ENCODE results near the gene SPACA7. TPM values are rescaled to one million over a fixed set of nuclear protein-coding genes. Genes with fewer than 3 reads are reported as not detected.

The SPACA7 gene
- total and polyA plus RNA-seq, 4 donors: not detected

DNA sequence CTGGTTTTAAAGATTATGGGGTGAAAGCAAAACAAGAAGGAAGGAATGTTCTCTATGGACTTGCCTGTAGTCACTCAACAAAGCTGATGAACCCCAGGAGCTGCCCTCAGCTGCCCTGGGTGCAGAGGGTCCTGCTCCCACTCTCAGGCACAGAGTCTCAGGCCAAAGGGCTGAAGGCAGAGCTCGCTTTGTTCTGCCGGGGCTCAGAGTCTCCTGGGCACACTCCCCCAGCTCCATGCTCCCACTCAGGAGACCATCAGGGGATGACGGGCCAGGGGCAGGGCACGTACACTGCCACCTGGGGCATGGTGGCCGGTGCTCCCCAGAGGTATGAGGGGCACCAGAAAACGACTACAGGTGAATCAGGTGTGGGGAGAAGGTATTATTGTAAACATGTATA is 46.8 kb upstream of the SPACA7 start:
- TF ChIP-seq GABPA (IDR thresholded peaks at IDR 0.05 in 1 of 2, conservative IDR thresholded peaks at IDR 0.05 in 1 of 2) (no peak), TAF1 (conservative IDR thresholded peaks at IDR 0.05) (no peak), HNF4G (IDR thresholded peaks at IDR 0.05) (no peak), RXRA (IDR thresholded peaks at IDR 0.05) (no peak)
- Histone ChIP-seq H3K27ac (ENCODE audit: low read depth in 1 of 2, low read length in 2 of 2) (no peak overlapping the region), H3K9me3 (ENCODE audit: control insufficient read depth in 4 of 4, low read length in 3 of 4) (no peaks in the 10 kb centered on the region), H3K4me3 (ENCODE audit: low read depth in 1 of 3, low read length in 3 of 3) (no peak overlapping the region), H3K36me3 (ENCODE audit: control insufficient read depth in 4 of 4, insufficient read depth in 3 of 4, low read depth in 1 of 4, low read length in 3 of 4) (no peaks in the 10 kb centered on the region), H3K27me3 (ENCODE audit: control insufficient read depth in 4 of 4, insufficient read depth in 4 of 4, low read length in 3 of 4) (no peaks in the 10 kb centered on the region), H3K4me1 (ENCODE audit: control insufficient read depth in 4 of 4, insufficient read depth in 4 of 4, low read length in 3 of 4) (peaks cover 2 to 8% (median 5%) of the 10 kb centered on the region in 4 donors), H3K9ac (ENCODE audit: low read depth in 1 of 2, low read length in 2 of 2) (no peak overlapping the region)
- WGBS: 79% methylated on average over 6 of the region's 6 CpGs
- DNase-seq (ENCODE audit: low spot score): no peak

DNA sequence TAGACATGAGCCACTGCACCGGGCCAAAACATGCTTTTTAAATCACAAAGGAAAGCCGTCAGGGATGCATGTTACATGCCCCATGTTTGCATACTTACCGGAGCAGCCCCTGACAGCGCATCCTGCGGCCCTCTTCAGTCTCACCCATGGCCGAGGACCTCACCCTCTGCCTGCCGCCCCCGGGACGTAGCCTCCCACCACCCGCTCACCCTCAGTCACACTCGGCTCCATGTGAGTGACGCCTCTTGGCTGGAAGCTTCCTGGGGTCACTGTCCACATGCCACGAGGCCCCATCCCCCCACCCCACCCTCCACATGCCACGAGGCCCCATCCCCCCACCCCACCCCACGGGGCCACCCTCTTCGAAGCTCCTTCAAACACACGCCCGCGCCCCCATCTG is 46.1 kb upstream of the SPACA7 start:
- Histone ChIP-seq H3K9ac (ENCODE audit: low read depth in 1 of 2, low read length in 2 of 2) (no peak overlapping the region), H3K4me3 (ENCODE audit: low read depth in 1 of 3, low read length in 3 of 3) (no peak overlapping the region), H3K4me1 (ENCODE audit: control insufficient read depth in 4 of 4, insufficient read depth in 4 of 4, low read length in 3 of 4) (peaks cover 2 to 8% (median 5%) of the 10 kb centered on the region in 4 donors), H3K36me3 (ENCODE audit: control insufficient read depth in 4 of 4, insufficient read depth in 3 of 4, low read depth in 1 of 4, low read length in 3 of 4) (no peaks in the 10 kb centered on the region), H3K9me3 (ENCODE audit: control insufficient read depth in 4 of 4, low read length in 3 of 4) (no peaks in the 10 kb centered on the region), H3K27ac (ENCODE audit: low read depth in 1 of 2, low read length in 2 of 2) (no peak overlapping the region), H3K27me3 (ENCODE audit: control insufficient read depth in 4 of 4, insufficient read depth in 4 of 4, low read length in 3 of 4) (no peaks in the 10 kb centered on the region)
- DNase-seq (ENCODE audit: low spot score): no peak
- TF ChIP-seq, protein P1, sequence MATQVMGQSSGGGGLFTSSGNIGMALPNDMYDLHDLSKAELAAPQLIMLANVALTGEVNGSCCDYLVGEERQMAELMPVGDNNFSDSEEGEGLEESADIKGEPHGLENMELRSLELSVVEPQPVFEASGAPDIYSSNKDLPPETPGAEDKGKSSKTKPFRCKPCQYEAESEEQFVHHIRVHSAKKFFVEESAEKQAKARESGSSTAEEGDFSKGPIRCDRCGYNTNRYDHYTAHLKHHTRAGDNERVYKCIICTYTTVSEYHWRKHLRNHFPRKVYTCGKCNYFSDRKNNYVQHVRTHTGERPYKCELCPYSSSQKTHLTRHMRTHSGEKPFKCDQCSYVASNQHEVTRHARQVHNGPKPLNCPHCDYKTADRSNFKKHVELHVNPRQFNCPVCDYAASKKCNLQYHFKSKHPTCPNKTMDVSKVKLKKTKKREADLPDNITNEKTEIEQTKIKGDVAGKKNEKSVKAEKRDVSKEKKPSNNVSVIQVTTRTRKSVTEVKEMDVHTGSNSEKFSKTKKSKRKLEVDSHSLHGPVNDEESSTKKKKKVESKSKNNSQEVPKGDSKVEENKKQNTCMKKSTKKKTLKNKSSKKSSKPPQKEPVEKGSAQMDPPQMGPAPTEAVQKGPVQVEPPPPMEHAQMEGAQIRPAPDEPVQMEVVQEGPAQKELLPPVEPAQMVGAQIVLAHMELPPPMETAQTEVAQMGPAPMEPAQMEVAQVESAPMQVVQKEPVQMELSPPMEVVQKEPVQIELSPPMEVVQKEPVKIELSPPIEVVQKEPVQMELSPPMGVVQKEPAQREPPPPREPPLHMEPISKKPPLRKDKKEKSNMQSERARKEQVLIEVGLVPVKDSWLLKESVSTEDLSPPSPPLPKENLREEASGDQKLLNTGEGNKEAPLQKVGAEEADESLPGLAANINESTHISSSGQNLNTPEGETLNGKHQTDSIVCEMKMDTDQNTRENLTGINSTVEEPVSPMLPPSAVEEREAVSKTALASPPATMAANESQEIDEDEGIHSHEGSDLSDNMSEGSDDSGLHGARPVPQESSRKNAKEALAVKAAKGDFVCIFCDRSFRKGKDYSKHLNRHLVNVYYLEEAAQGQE (IDR thresholded peaks at IDR 0.05): no peak
- TF ChIP-seq RAD21 (IDR thresholded peaks at IDR 0.05) (no peak), SP1 (IDR thresholded peaks at IDR 0.05) (no peak), RXRA (IDR thresholded peaks at IDR 0.05) (no peak), HNF4G (IDR thresholded peaks at IDR 0.05) (no peak), TAF1 (conservative IDR thresholded peaks at IDR 0.05) (no peak), YY1 (IDR thresholded peaks at IDR 0.05) (no peak), EGR1 (IDR thresholded peaks at IDR 0.05; ENCODE audit: low read depth in 2 of 2) (no peak), JUND (IDR thresholded peaks at IDR 0.05) (no peak), GABPA (IDR thresholded peaks at IDR 0.05 in 1 of 2, conservative IDR thresholded peaks at IDR 0.05 in 1 of 2) (no peak), FOXA2 (IDR thresholded peaks at IDR 0.05) (no peak), HNF4A (conservative IDR thresholded peaks at IDR 0.05) (no peak), FOXA1 (IDR thresholded peaks at IDR 0.05) (no peak), NR2F2 (IDR thresholded peaks at IDR 0.05) (no peak)
- TF ChIP-seq, protein P2, sequence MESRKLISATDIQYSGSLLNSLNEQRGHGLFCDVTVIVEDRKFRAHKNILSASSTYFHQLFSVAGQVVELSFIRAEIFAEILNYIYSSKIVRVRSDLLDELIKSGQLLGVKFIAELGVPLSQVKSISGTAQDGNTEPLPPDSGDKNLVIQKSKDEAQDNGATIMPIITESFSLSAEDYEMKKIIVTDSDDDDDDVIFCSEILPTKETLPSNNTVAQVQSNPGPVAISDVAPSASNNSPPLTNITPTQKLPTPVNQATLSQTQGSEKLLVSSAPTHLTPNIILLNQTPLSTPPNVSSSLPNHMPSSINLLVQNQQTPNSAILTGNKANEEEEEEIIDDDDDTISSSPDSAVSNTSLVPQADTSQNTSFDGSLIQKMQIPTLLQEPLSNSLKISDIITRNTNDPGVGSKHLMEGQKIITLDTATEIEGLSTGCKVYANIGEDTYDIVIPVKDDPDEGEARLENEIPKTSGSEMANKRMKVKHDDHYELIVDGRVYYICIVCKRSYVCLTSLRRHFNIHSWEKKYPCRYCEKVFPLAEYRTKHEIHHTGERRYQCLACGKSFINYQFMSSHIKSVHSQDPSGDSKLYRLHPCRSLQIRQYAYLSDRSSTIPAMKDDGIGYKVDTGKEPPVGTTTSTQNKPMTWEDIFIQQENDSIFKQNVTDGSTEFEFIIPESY (IDR thresholded peaks at IDR 0.05): no peak
- TF ChIP-seq, protein P3, sequence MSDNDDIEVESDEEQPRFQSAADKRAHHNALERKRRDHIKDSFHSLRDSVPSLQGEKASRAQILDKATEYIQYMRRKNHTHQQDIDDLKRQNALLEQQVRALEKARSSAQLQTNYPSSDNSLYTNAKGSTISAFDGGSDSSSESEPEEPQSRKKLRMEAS (IDR thresholded peaks at IDR 0.05): no peak
- TF ChIP-seq, protein P4, sequence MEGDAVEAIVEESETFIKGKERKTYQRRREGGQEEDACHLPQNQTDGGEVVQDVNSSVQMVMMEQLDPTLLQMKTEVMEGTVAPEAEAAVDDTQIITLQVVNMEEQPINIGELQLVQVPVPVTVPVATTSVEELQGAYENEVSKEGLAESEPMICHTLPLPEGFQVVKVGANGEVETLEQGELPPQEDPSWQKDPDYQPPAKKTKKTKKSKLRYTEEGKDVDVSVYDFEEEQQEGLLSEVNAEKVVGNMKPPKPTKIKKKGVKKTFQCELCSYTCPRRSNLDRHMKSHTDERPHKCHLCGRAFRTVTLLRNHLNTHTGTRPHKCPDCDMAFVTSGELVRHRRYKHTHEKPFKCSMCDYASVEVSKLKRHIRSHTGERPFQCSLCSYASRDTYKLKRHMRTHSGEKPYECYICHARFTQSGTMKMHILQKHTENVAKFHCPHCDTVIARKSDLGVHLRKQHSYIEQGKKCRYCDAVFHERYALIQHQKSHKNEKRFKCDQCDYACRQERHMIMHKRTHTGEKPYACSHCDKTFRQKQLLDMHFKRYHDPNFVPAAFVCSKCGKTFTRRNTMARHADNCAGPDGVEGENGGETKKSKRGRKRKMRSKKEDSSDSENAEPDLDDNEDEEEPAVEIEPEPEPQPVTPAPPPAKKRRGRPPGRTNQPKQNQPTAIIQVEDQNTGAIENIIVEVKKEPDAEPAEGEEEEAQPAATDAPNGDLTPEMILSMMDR (IDR thresholded peaks at IDR 0.05; ENCODE audit: low read depth, low read length, missing input control): no peak
- TF ChIP-seq, protein P5, sequence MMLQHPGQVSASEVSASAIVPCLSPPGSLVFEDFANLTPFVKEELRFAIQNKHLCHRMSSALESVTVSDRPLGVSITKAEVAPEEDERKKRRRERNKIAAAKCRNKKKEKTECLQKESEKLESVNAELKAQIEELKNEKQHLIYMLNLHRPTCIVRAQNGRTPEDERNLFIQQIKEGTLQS (IDR thresholded peaks at IDR 0.05): no peak
- WGBS: 78% methylated on average over 19 of the region's 19 CpGs
